ENCODE data around the gene SCGB1A1. TPM values are rescaled to one million over a fixed set of nuclear protein-coding genes. Genes with fewer than 3 reads are reported as not detected.

The SCGB1A1 gene
- total RNA-seq, 4 donors from 2014 or later, result not detected

- H3K4me3 ChIP-seq, result no peak overlapping the region
- no peaks in the 10 kb centered on the region for H3K9me3 ChIP-seq
- peaks cover 39% of the 10 kb centered on the region for H3K4me1 ChIP-seq
- H3K27me3 ChIP-seq, result no peaks in the 10 kb centered on the region
- TF ChIP-seq POLR2AphosphoS5 (IDR thresholded peaks at IDR 0.05), result no peak
- no peak for TF ChIP-seq EP300 (IDR thresholded peaks at IDR 0.05)
- TF ChIP-seq POLR2A (IDR thresholded peaks at IDR 0.05), result no peak
- TF ChIP-seq CTCF (IDR thresholded peaks at IDR 0.05), result no peak
- no peak overlapping the region for H3K27ac ChIP-seq
- WGBS, result 70% methylated on average over 4 of the region's 4 CpGs
- DNase-seq (ENCODE audit: low spot score in 2 of 2), result no peak
- no peaks in the 10 kb centered on the region for H3K36me3 ChIP-seq
Observed at GRCh38 chr11:62406034-62406433, 12.8 kb upstream of the SCGB1A1 start.

GRCh38 chr11:62409831-62410230 lies 9.0 kb upstream of the SCGB1A1 start:
- Histone ChIP-seq H3K9me3 (no peaks in the 10 kb centered on the region), H3K27me3 (no peaks in the 10 kb centered on the region), H3K4me3 (no peak overlapping the region), H3K27ac (no peak overlapping the region), H3K4me1 (peaks cover 36% of the 10 kb centered on the region), H3K36me3 (no peaks in the 10 kb centered on the region)
- WGBS, result 87% methylated on average over 8 of the region's 8 CpGs
- TF ChIP-seq POLR2AphosphoS5 (IDR thresholded peaks at IDR 0.05) (no peak), POLR2A (IDR thresholded peaks at IDR 0.05) (no peak), CTCF (IDR thresholded peaks at IDR 0.05) (no peak), EP300 (IDR thresholded peaks at IDR 0.05) (no peak)
- no peak for DNase-seq (ENCODE audit: low spot score in 2 of 2)

GRCh38 chr11:62410972-62411371 lies 7.9 kb upstream of the SCGB1A1 start:
- TF ChIP-seq POLR2AphosphoS5 (IDR thresholded peaks at IDR 0.05), result no peak
- TF ChIP-seq CTCF (IDR thresholded peaks at IDR 0.05), result no peak
- Histone ChIP-seq H3K27me3 (no peaks in the 10 kb centered on the region), H3K4me3 (no peak overlapping the region), H3K4me1 (peaks cover 36% of the 10 kb centered on the region), H3K36me3 (no peaks in the 10 kb centered on the region), H3K27ac (peak overlapping the region; percentile 32), H3K9me3 (no peaks in the 10 kb centered on the region)
- WGBS, result 69% methylated on average over 2 of the region's 8 CpGs
- DNase-seq (ENCODE audit: low spot score in 2 of 2), result no peak

- no peak for DNase-seq (ENCODE audit: low spot score in 2 of 2)
- TF ChIP-seq CTCF (IDR thresholded peaks at IDR 0.05) (no peak), EP300 (IDR thresholded peaks at IDR 0.05) (no peak), POLR2AphosphoS5 (IDR thresholded peaks at IDR 0.05) (no peak), POLR2A (IDR thresholded peaks at IDR 0.05) (no peak)
- Histone ChIP-seq H3K36me3 (no peaks in the 10 kb centered on the region), H3K4me3 (no peak overlapping the region), H3K27me3 (no peaks in the 10 kb centered on the region), H3K9me3 (no peaks in the 10 kb centered on the region), H3K4me1 (peaks cover 36% of the 10 kb centered on the region), H3K27ac (peak overlapping the region; percentile 32)
- WGBS, result 67% methylated on average over 5 of the region's 5 CpGs
Observed at GRCh38 chr11:62411524-62411923, 7.3 kb upstream of the SCGB1A1 start.

- H3K9me3 ChIP-seq, result no peaks in the 10 kb centered on the region
- no peak for DNase-seq (ENCODE audit: low spot score in 2 of 2)
- no peak overlapping the region for H3K4me3 ChIP-seq
- no peaks in the 10 kb centered on the region for H3K36me3 ChIP-seq
- H3K27me3 ChIP-seq, result no peaks in the 10 kb centered on the region
- TF ChIP-seq POLR2A (IDR thresholded peaks at IDR 0.05) (no peak), POLR2AphosphoS5 (IDR thresholded peaks at IDR 0.05) (no peak), EP300 (IDR thresholded peaks at IDR 0.05) (no peak), CTCF (IDR thresholded peaks at IDR 0.05) (no peak)
- WGBS, result 23% methylated on average over 8 of the region's 8 CpGs
- no peak overlapping the region for H3K27ac ChIP-seq
- peaks cover 36% of the 10 kb centered on the region for H3K4me1 ChIP-seq
Observed at GRCh38 chr11:62413060-62413696, 5.7 kb upstream of the SCGB1A1 start.
